Measurements from ENCODE around the gene MORN1. TPM values are rescaled to one million over a fixed set of nuclear protein-coding genes. Genes with fewer than 3 reads are reported as not detected.

Gene MORN1
- total RNA-seq, 4 donors from 2014 or later = 5.0 to 14.6 (median 9.2) TPM

GRCh38 chr1:2404142-2404889 is 13.0 kb upstream of the MORN1 start:
- no peak for ATAC-seq
- Histone ChIP-seq H3K4me1 (no peaks in the 10 kb centered on the region), H3K36me3 (peaks cover 0 to 100% of the 10 kb centered on the region in 2 donors), H3K4me3 (no peak overlapping the region), H3K27ac (peak overlapping the region in 3 of 4 donors; percentile 18 to 26 (median 24)), H3K27me3 (no peaks in the 10 kb centered on the region), H3K9me3 (no peaks in the 10 kb centered on the region)
- TF ChIP-seq POLR2A (IDR thresholded peaks at IDR 0.05) (no peak), POLR2AphosphoS5 (IDR thresholded peaks at IDR 0.05) (no peak), EP300 (IDR thresholded peaks at IDR 0.05) (no peak)
- TF ChIP-seq, protein P1, sequence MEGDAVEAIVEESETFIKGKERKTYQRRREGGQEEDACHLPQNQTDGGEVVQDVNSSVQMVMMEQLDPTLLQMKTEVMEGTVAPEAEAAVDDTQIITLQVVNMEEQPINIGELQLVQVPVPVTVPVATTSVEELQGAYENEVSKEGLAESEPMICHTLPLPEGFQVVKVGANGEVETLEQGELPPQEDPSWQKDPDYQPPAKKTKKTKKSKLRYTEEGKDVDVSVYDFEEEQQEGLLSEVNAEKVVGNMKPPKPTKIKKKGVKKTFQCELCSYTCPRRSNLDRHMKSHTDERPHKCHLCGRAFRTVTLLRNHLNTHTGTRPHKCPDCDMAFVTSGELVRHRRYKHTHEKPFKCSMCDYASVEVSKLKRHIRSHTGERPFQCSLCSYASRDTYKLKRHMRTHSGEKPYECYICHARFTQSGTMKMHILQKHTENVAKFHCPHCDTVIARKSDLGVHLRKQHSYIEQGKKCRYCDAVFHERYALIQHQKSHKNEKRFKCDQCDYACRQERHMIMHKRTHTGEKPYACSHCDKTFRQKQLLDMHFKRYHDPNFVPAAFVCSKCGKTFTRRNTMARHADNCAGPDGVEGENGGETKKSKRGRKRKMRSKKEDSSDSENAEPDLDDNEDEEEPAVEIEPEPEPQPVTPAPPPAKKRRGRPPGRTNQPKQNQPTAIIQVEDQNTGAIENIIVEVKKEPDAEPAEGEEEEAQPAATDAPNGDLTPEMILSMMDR (IDR thresholded peaks at IDR 0.05) = no peak
- 45 to 64% methylated on average over 9 to 13 of the region's 29 CpGs for WGBS, 2 donors (ENCODE audit: low coverage in 1 of 2)

DNA sequence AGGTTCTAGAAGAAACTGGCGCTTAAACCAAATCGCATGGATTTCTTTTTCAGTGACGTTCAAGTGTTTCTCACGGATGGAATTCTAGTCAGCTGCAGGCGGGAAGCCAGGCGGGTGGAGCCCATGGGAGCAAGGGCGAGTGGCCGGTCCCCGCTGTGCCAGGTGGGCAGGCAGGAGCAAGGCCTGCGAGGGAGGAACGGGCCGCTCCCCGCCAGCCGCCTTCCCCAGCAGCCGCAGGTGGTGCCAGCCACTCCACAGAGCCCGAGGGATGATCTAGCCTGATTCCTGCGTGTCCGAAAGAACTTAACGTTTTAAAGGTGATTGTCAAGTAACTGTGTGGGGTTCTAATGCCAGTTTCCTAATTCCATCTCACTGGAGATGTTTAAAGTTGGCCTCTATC is 11.9 kb upstream of the MORN1 start:
- TF ChIP-seq POLR2AphosphoS5 (IDR thresholded peaks at IDR 0.05) (no peak), POLR2A (IDR thresholded peaks at IDR 0.05) (no peak), EP300 (IDR thresholded peaks at IDR 0.05) (no peak)
- TF ChIP-seq, protein P1 (IDR thresholded peaks at IDR 0.05) = no peak
- Histone ChIP-seq H3K27me3 (no peaks in the 10 kb centered on the region), H3K27ac (no peak overlapping the region), H3K36me3 (peaks cover 0 to 100% of the 10 kb centered on the region in 2 donors), H3K9me3 (no peaks in the 10 kb centered on the region), H3K4me3 (no peak overlapping the region), H3K4me1 (no peaks in the 10 kb centered on the region)
- WGBS, 2 donors (ENCODE audit: low coverage in 1 of 2) = 71 to 89% methylated on average over 6 to 10 of the region's 19 CpGs
- ATAC-seq = no peak

- no peak for TF ChIP-seq POLR2A (IDR thresholded peaks at IDR 0.05)
- TF ChIP-seq, protein P1 (IDR thresholded peaks at IDR 0.05) = no peak
- TF ChIP-seq EP300 (IDR thresholded peaks at IDR 0.05) = no peak
- no peak for TF ChIP-seq POLR2AphosphoS5 (IDR thresholded peaks at IDR 0.05)
- no peaks in the 10 kb centered on the region for H3K9me3 ChIP-seq
- H3K4me3 ChIP-seq = no peak overlapping the region
- no peaks in the 10 kb centered on the region for H3K27me3 ChIP-seq
- H3K36me3 ChIP-seq = peaks cover 0 to 100% of the 10 kb centered on the region in 2 donors
- H3K27ac ChIP-seq = no peak overlapping the region
- WGBS, 2 donors (ENCODE audit: low coverage in 1 of 2) = 73% methylated on average over 5 of the region's 23 CpGs; no CpG with 5 or more reads in 1 of the 2 donors
- ATAC-seq = no peak
- H3K4me1 ChIP-seq = no peaks in the 10 kb centered on the region
Measured at GRCh38 chr1:2402420-2402819, 11.1 kb upstream of the MORN1 start.

- Histone ChIP-seq H3K9me3 (no peaks in the 10 kb centered on the region), H3K27me3 (no peaks in the 10 kb centered on the region), H3K36me3 (peaks cover 0 to 100% of the 10 kb centered on the region in 2 donors), H3K4me3 (no peak overlapping the region), H3K4me1 (no peaks in the 10 kb centered on the region), H3K27ac (peak overlapping the region in 1 of 4 donors; percentile 29)
- no peak for ATAC-seq
- no peak for TF ChIP-seq POLR2AphosphoS5 (IDR thresholded peaks at IDR 0.05)
- TF ChIP-seq POLR2A (IDR thresholded peaks at IDR 0.05) = no peak
- TF ChIP-seq EP300 (IDR thresholded peaks at IDR 0.05) = no peak
- TF ChIP-seq, protein P1 (IDR thresholded peaks at IDR 0.05) = no peak
- WGBS, 2 donors (ENCODE audit: low coverage in 1 of 2) = 90 to 96% methylated on average over 3 to 7 of the region's 14 CpGs
Measured at GRCh38 chr1:2400950-2401649, 9.7 kb upstream of the MORN1 start.

Data from gastroesophageal sphincter (tissue), 4 donors.